ENCODE data around the gene PAK3.

DNA sequence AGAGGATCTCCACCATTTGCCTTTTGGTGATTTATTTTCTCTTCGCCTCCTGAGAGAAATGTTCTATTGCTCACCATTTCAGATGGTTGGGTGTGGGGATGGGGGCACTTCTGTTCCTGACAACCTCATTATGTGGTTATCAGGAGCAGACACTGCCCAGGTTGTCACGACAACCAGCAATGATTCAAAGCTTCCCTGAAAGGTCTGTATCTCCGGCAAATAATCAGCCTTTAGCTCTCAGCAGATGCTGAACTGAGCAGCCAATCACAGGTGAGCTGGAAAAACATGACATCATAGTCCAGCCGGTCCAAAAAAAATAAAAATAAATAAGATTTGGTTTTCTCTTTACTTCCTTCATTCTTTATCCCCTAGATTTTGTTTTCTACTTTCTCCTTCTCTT is 5.5 kb upstream of the PAK3 start:
- TF ChIP-seq JUND (IDR thresholded peaks at IDR 0.05; ENCODE audit: low read length) (no peak), PHF8 (conservative IDR thresholded peaks at IDR 0.05; ENCODE audit: low read depth, low read length) (no peak), CTCF (IDR thresholded peaks at IDR 0.05; ENCODE audit: control extremely low read depth in 1 of 3, insufficient read depth in 1 of 3, low read depth in 1 of 3, low read length in 3 of 3) (no peak)
